Vagina (tissue), 2 donors: ENCODE results near the gene OR8B2.

ENCODE experiments used
- CTCF ChIP-seq, 3 experiments: fragments of 450-650 bp in 2 of 3; fragments of 200-600 bp in 1 of 3; sonication (generic) in 1 of 3; IDR thresholded peaks; one replicate each; pipeline ENCODE4 v1.5.1; 2017 to 2019; ENCODE audit warnings: antibody characterized with exemption in 3 of 3, mild to moderate bottlenecking in 2 of 3, moderate library complexity in 2 of 3
- POLR2A ChIP-seq, 2 donors: fragments of 450-650 bp; IDR thresholded peaks; one replicate each; pipeline ENCODE4 v1.6.1; 2017; ENCODE audit warnings: antibody characterized with exemption in 2 of 2, mild to moderate bottlenecking in 2 of 2, moderate library complexity in 2 of 2

GRCh38 chr11:124429599-124429998 is 45.3 kb upstream of the OR8B2 start:
- no peak for TF ChIP-seq CTCF (IDR thresholded peaks at IDR 0.05)
- no peak for TF ChIP-seq POLR2A (IDR thresholded peaks at IDR 0.05)
